DOHH2 (cell line): ENCODE measurements around the gene CACNA2D1.
A peak's percentile ranks its signal among the peaks of the same experiment; 100 is the strongest.
"Not testable (repeated sequence)": the region's sequence is repeated elsewhere in the genome, so short reads cannot be mapped to it uniquely, and the experiment has no call there.

ENCODE experiments used
- H3F3A ChIP-seq: fragments of 200-600 bp; sonication (generic), shearing (Covaris generic); 2 replicates; pipeline ENCODE4 v1.6.0; 2016; ENCODE audit warnings: antibody characterized with exemption, mild to moderate bottlenecking; ENCODE audit not compliant: control insufficient read depth, insufficient read depth
- H3K27ac ChIP-seq: fragments of 200-600 bp; sonication (generic); 2 replicates; pipeline ENCODE4 v1.5.1; 2014; ENCODE audit warnings: low read depth, mild to moderate bottlenecking, low read length, moderate library complexity
- H3K27me3 ChIP-seq: fragments of 200-600 bp; sonication (generic); 2 replicates; pipeline ENCODE4 v1.6.1; 2014; ENCODE audit warnings: mild to moderate bottlenecking, low read length, mixed read lengths; ENCODE audit not compliant: control insufficient read depth
- H3K36me3 ChIP-seq: fragments of 200-600 bp; sonication (generic); 2 replicates; pipeline ENCODE4 v1.6.1; 2014; ENCODE audit warnings: mild to moderate bottlenecking, low read length, moderate library complexity, mixed read lengths; ENCODE audit not compliant: control insufficient read depth
- H3K4me1 ChIP-seq: fragments of 200-600 bp; sonication (generic); 2 replicates; pipeline ENCODE4 v1.6.1; 2014; ENCODE audit warnings: mild to moderate bottlenecking, low read length, mixed read lengths; ENCODE audit not compliant: control insufficient read depth
- H3K4me2 ChIP-seq: fragments of 200-600 bp; sonication (generic); 2 replicates; pipeline ENCODE4 v1.6.0; 2014; ENCODE audit warnings: mild to moderate bottlenecking, low read length, moderate library complexity
- H3K4me3 ChIP-seq: fragments of 200-600 bp; sonication (generic); 2 replicates; pipeline ENCODE4 v1.5.1; 2014; ENCODE audit warnings: mild to moderate bottlenecking, low read length, mixed read lengths
- H3K79me2 ChIP-seq: fragments of 200-600 bp; sonication (generic); 2 replicates; pipeline ENCODE4 v1.6.1; 2014; ENCODE audit warnings: mild to moderate bottlenecking, low read length, mixed read lengths; ENCODE audit not compliant: control insufficient read depth
- H3K9me2 ChIP-seq: fragments of 200-600 bp; sonication (generic); replicated peaks from 2 replicates; pipeline ENCODE4 v1.6.1; 2014; ENCODE audit warnings: mild to moderate bottlenecking, low read length, mixed read lengths; ENCODE audit not compliant: control insufficient read depth
- H3K9me3 ChIP-seq: fragments of 200-600 bp; sonication (generic); 2 replicates; pipeline ENCODE4 v1.6.1; 2014; ENCODE audit warnings: antibody characterized with exemption, low read length, mixed read lengths; ENCODE audit not compliant: control insufficient read depth, insufficient read depth
- H4K20me1 ChIP-seq: fragments of 200-600 bp; sonication (generic); 2 replicates; pipeline ENCODE4 v1.6.0; 2014; ENCODE audit warnings: low read depth, mild to moderate bottlenecking, antibody characterized with exemption, low read length, moderate library complexity; ENCODE audit not compliant: control insufficient read depth, insufficient read depth
- EZH2phosphoT487 ChIP-seq: fragments of 200-600 bp; sonication (generic); IDR thresholded peaks from 2 replicates; pipeline ENCODE4 v1.6.1; 2017; ENCODE audit warnings: borderline replicate concordance, mild to moderate bottlenecking, antibody characterized with exemption, low read length, moderate library complexity, mixed read lengths
- TF ChIP-seq, protein P1 (sequence below): fragments of 200-600 bp; sonication (generic); IDR thresholded peaks from one replicate; pipeline ENCODE4 v1.5.1; 2014; ENCODE audit warnings: antibody characterized with exemption, mild to moderate bottlenecking, low read depth, low read length; ENCODE audit not compliant: poor library complexity, severe bottlenecking

CACNA2D1 gene

DNA sequence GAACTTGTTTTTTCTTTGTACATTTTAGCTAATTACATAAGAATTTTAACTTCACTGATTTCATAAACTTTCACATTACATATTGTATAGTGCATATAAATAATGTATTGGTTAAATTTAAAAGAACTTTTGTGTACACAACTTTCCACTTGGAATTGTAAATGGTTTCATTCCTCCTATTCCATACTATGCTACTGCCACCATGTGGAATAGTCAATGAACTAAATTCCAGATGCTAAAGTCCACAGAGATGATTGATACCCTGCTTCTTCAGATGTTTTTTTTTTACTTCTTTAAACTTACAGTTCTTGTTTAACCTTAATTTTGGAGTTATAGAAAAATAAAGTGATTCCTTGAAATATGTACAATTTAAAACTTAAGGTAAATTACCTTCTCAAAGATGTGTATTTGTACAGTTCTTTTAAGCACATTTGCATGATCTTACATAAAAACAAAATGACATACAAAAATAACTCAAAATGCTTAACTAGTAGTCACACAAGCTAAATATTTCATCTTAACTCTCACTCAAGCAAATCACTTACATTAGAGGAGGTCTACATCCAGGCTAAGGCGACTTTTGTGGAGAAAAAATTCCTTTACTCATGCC, 426.1 kb downstream of the CACNA2D1 start:
- no peaks in the 10 kb centered on the region for H3K9me3 ChIP-seq
- no peaks in the 10 kb centered on the region for H4K20me1 ChIP-seq
- no peak overlapping the region for H3K4me3 ChIP-seq
- no peak overlapping the region for H3K27ac ChIP-seq
- no peaks in the 10 kb centered on the region for H3F3A ChIP-seq
- H3K36me3 ChIP-seq = no peaks in the 10 kb centered on the region
- no peaks in the 10 kb centered on the region for H3K9me2 ChIP-seq
- H3K27me3 ChIP-seq = no peaks in the 10 kb centered on the region
- H3K4me2 ChIP-seq = no peak overlapping the region
- no peaks in the 10 kb centered on the region for H3K4me1 ChIP-seq
- H3K79me2 ChIP-seq = no peaks in the 10 kb centered on the region
- TF ChIP-seq, protein P1, sequence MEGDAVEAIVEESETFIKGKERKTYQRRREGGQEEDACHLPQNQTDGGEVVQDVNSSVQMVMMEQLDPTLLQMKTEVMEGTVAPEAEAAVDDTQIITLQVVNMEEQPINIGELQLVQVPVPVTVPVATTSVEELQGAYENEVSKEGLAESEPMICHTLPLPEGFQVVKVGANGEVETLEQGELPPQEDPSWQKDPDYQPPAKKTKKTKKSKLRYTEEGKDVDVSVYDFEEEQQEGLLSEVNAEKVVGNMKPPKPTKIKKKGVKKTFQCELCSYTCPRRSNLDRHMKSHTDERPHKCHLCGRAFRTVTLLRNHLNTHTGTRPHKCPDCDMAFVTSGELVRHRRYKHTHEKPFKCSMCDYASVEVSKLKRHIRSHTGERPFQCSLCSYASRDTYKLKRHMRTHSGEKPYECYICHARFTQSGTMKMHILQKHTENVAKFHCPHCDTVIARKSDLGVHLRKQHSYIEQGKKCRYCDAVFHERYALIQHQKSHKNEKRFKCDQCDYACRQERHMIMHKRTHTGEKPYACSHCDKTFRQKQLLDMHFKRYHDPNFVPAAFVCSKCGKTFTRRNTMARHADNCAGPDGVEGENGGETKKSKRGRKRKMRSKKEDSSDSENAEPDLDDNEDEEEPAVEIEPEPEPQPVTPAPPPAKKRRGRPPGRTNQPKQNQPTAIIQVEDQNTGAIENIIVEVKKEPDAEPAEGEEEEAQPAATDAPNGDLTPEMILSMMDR = peak; percentile 57
- TF ChIP-seq EZH2phosphoT487 = no peak

DNA sequence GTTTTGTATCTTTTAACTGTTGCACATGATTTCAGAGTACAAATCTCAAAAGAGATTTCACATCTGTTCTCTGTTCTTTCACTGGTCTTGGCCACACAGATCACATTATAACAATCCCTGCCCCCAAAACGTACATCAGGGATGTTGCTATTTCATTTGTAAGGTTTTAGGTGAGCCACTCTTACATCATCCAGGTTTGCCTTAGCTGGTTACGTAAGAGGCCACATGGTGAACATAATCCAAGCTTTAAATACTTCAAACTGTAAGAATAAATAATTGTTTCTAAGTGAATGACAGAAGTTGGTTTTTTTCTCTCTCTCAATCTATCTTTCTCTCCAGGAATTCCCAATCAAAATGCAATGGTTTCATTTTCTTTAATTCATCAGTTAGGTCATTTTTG, 427.8 kb downstream of the CACNA2D1 start:
- no peaks in the 10 kb centered on the region for H3K79me2 ChIP-seq
- H3K4me1 ChIP-seq = no peaks in the 10 kb centered on the region
- H3K9me3 ChIP-seq = no peaks in the 10 kb centered on the region
- no peak overlapping the region for H3K27ac ChIP-seq
- H4K20me1 ChIP-seq = no peaks in the 10 kb centered on the region
- no peaks in the 10 kb centered on the region for H3K27me3 ChIP-seq
- no peaks in the 10 kb centered on the region for H3F3A ChIP-seq
- no peak overlapping the region for H3K4me3 ChIP-seq
- H3K4me2 ChIP-seq = no peak overlapping the region
- no peaks in the 10 kb centered on the region for H3K9me2 ChIP-seq
- H3K36me3 ChIP-seq = no peaks in the 10 kb centered on the region
- TF ChIP-seq, protein P1 = no peak
- no peak for TF ChIP-seq EZH2phosphoT487

DNA sequence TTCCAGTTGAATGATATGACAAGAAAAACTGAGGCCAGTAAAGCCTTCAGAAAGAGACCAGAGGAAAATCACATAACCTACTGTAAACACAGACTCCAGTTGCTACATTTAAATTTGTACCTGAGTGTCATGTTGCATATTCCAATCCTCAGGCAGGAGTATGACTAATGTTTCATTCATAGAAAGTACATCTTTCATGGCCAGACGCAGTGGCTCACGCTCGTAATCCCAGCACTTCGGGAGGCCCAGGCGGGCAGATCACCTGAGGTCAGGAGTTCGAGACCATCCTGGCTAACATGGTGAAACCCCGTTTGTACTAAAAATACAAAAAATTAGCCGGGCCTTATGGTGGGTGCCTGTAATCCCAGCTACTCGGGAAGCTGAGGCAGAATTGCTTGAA, 429.0 kb downstream of the CACNA2D1 start:
- H3K27me3 ChIP-seq, H3K4me3 ChIP-seq, H3K79me2 ChIP-seq, H3K9me3 ChIP-seq, H3K4me1 ChIP-seq, H3K27ac ChIP-seq, H3K36me3 ChIP-seq, H3K4me2 ChIP-seq, H3F3A ChIP-seq, H3K9me2 ChIP-seq, H4K20me1 ChIP-seq: not testable (repeated sequence)

DNA sequence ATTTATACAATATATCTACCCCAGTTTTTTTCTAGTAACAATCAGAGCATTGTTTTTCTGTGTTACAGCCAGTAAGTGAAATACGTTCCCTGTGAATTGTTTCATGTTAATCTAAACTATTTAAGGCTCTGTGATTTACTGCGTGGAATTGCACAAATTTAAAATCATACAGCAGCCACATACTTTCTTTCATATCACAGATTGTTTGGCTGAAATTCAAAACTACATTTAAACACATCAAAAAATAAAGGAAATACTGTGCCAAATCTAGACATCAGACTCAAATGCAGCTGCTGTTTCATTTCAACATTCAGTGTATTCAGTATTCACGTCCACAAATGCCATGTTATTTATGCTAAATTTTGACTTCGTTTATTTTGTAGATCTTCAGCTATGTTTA, 431.1 kb downstream of the CACNA2D1 start:
- no peak for TF ChIP-seq EZH2phosphoT487
- TF ChIP-seq, protein P1 = no peak
- Histone ChIP-seq H3K9me3 (no peaks in the 10 kb centered on the region), H3K27ac (no peak overlapping the region), H3K4me2 (no peak overlapping the region), H3K27me3 (no peaks in the 10 kb centered on the region), H3K4me3 (no peak overlapping the region), H3F3A (no peaks in the 10 kb centered on the region), H3K79me2 (no peaks in the 10 kb centered on the region), H3K36me3 (no peaks in the 10 kb centered on the region), H3K9me2 (no peaks in the 10 kb centered on the region), H3K4me1 (no peaks in the 10 kb centered on the region), H4K20me1 (no peaks in the 10 kb centered on the region)
